HCT116 (cell line): ENCODE data around the gene PHACTR1. TPM values are rescaled to one million over a fixed set of nuclear protein-coding genes. Genes with fewer than 3 reads are reported as not detected.

Experiments
- ATAC-seq: fragments of 200-7000 bp; cut with Tn5 transposase; 2 replicates; pipeline ENCODE4 v1.9.1; 2020; ENCODE audit warnings: mild to moderate bottlenecking, moderate library complexity
- BruUV-seq: library from RNA; stranded (reverse); fragments of 400-500 nt; replicated peaks from 2 replicates; lab custom pipeline; 2021; lab: Mats Ljungman, UMichigan
- CTCF ChIA-PET: fragments of 300-600 bp; sonication (Branson Sonifier 250); formaldehyde crosslinking; loops from one replicate; lab custom pipeline; 2021; ENCODE audit warnings: antibody characterized with exemption; lab: Charles Lee
- POLR2A ChIA-PET: fragments of 300-600, 350-600 bp; sonication (Branson Sonifier 250); formaldehyde crosslinking; loops from one replicate; lab custom pipeline; 2021; ENCODE audit warnings: antibody characterized with exemption; lab: Charles Lee
- RAD21 ChIA-PET, 2 experiments: fragments of 300-600 bp; sonication (Branson Sonifier 250); formaldehyde crosslinking; loops; one replicate each; lab custom pipeline; 2023; ENCODE audit warnings: low total read pairs in 2 of 2; ENCODE audit not compliant: uncharacterized antibody in 2 of 2, unreplicated experiment in 2 of 2, low non-redundant PET in 1 of 2; lab: Charles Lee
- DNase-seq: peaks from one replicate; pipeline ENCODE4 v3.0.0-alpha.2; 2010; ENCODE audit warnings: low read depth, low spot score
- H2AFZ ChIP-seq: fragments of 200-600 bp; shearing (Covaris generic), sonication (generic); 2 replicates; pipeline ENCODE4 v1.6.1; 2017; ENCODE audit warnings: low read depth, mixed run types, mixed read lengths, antibody characterized with exemption, low read length; ENCODE audit not compliant: poor library complexity, severe bottlenecking
- H3K27ac ChIP-seq: 2 replicates; pipeline ENCODE4 v1.5.1; 2012; ENCODE audit warnings: low read depth, low read length
- H3K27me3 ChIP-seq: fragments of 200-600 bp; sonication (generic); 2 replicates; pipeline ENCODE4 v1.6.1; 2016; ENCODE audit warnings: mixed run types, low read length, mixed read lengths; ENCODE audit not compliant: insufficient read depth
- H3K36me3 ChIP-seq, 2 experiments: fragments of 200-500 bp in 1 of 2; fragments of 200-600 bp in 1 of 2; sonication (Bioruptor generic) in 1 of 2; sonication (generic) in 1 of 2; 2 replicates each; pipeline versions ENCODE4 v1.5.1 to v1.6.1; 2014 to 2016; ENCODE audit warnings: low read length in 2 of 2, inconsistent platforms in 1 of 2, mixed read lengths in 1 of 2, mixed run types in 1 of 2; ENCODE audit not compliant: insufficient read depth in 2 of 2, control insufficient read depth in 1 of 2
- H3K4me1 ChIP-seq, 2 experiments: fragments of 200-600 bp in 1 of 2; sonication (generic) in 1 of 2; 2 replicates each; pipeline versions ENCODE4 v1.5.1 to v1.6.1; 2012 to 2017; ENCODE audit warnings: low read length in 2 of 2, inconsistent platforms in 1 of 2, mild to moderate bottlenecking in 1 of 2, mixed read lengths in 1 of 2, mixed run types in 1 of 2, moderate library complexity in 1 of 2; ENCODE audit not compliant: insufficient read depth in 2 of 2, control insufficient read depth in 1 of 2
- H3K4me2 ChIP-seq: fragments of 200-600 bp; sonication (generic); 2 replicates; pipeline ENCODE4 v1.6.1; 2017; ENCODE audit warnings: mixed run types, low read length, mixed read lengths
- H3K4me3 ChIP-seq, 2 experiments: fragments of 200-600 bp in 1 of 2; sonication (generic) in 1 of 2; replicated peaks in 1 of 2; 2 replicates each; pipeline ENCODE4 v1.5.1; 2011 to 2016; ENCODE audit warnings: low read length in 2 of 2, control low read depth in 1 of 2, low read depth in 1 of 2, mild to moderate bottlenecking in 1 of 2, mixed read lengths in 1 of 2, mixed run types in 1 of 2
- H3K79me2 ChIP-seq: fragments of 200-600 bp; sonication (generic); 2 replicates; pipeline ENCODE4 v1.6.1; 2017; ENCODE audit warnings: mild to moderate bottlenecking, mixed run types, low read length, moderate library complexity, mixed read lengths; ENCODE audit not compliant: insufficient read depth
- H3K9ac ChIP-seq: fragments of 200-600 bp; sonication (generic); 2 replicates; pipeline ENCODE4 v1.6.1; 2016; ENCODE audit warnings: low read length, mixed read lengths
- H3K9me2 ChIP-seq: fragments of 200-600 bp; sonication (generic), shearing (Covaris generic); 2 replicates; pipeline ENCODE4 v1.6.1; 2017; ENCODE audit warnings: mixed run types, mild to moderate bottlenecking, moderate library complexity; ENCODE audit not compliant: insufficient read depth
- H3K9me3 ChIP-seq, 2 experiments: fragments of 200-500 bp in 1 of 2; fragments of 200-600 bp in 1 of 2; sonication (Bioruptor generic) in 1 of 2; sonication (generic) in 1 of 2; 2 replicates each; pipeline ENCODE4 v1.6.1; 2014 to 2017; ENCODE audit warnings: low read length in 2 of 2, mixed read lengths in 2 of 2, inconsistent platforms in 1 of 2, low read depth in 1 of 2, mild to moderate bottlenecking in 1 of 2, mixed run types in 1 of 2, moderate library complexity in 1 of 2; ENCODE audit not compliant: control insufficient read depth in 1 of 2, insufficient read depth in 1 of 2
- H4K20me1 ChIP-seq: fragments of 200-600 bp; sonication (generic), shearing (Covaris generic); 2 replicates; pipeline ENCODE4 v1.6.1; 2017; ENCODE audit warnings: mixed run types, mild to moderate bottlenecking, moderate library complexity; ENCODE audit not compliant: insufficient read depth
- ATF3 ChIP-seq: IDR thresholded peaks from 2 replicates; pipeline ENCODE4 v1.6.1; 2012
- CTCF ChIP-seq, 3 experiments: fragments of 200-600 bp in 1 of 3; sonication (generic) in 1 of 3; IDR thresholded peaks in 2 of 3; conservative IDR thresholded peaks in 1 of 3; 2 replicates each; pipeline ENCODE4 v1.5.1; 2012 to 2017; ENCODE audit warnings: low read depth in 2 of 3, low read length in 2 of 3, antibody characterized with exemption in 1 of 3, borderline replicate concordance in 1 of 3, control low read depth in 1 of 3, mild to moderate bottlenecking in 1 of 3, mixed read lengths in 1 of 3, mixed run types in 1 of 3, moderate library complexity in 1 of 3; ENCODE audit not compliant: insufficient read depth in 1 of 3
- EZH2phosphoT487 ChIP-seq: fragments of 200-600 bp; IDR thresholded peaks from 2 replicates; pipeline ENCODE4 v1.6.1; 2018; ENCODE audit warnings: antibody characterized with exemption, borderline replicate concordance
- FOSL1 ChIP-seq: IDR thresholded peaks from 2 replicates; pipeline ENCODE4 v1.6.1; 2012; ENCODE audit warnings: low read depth
- JUND ChIP-seq: IDR thresholded peaks from 2 replicates; pipeline ENCODE4 v1.6.1; 2012
- MAX ChIP-seq: IDR thresholded peaks from 2 replicates; pipeline ENCODE4 v1.6.1; 2012
- POLR2A ChIP-seq: IDR thresholded peaks from 2 replicates; pipeline ENCODE4 v1.7.0; 2011; ENCODE audit warnings: borderline replicate concordance; ENCODE audit not compliant: insufficient read depth, insufficient read length; ENCODE audit errors: extremely low read depth
- POLR2AphosphoS5 ChIP-seq: IDR thresholded peaks from 2 replicates; pipeline ENCODE4 v1.6.1; 2011; ENCODE audit warnings: mild to moderate bottlenecking, low read depth, low read length, moderate library complexity
- REST ChIP-seq: IDR thresholded peaks from 2 replicates; pipeline ENCODE4 v1.6.1; 2012; ENCODE audit warnings: low read depth
- SRF ChIP-seq: IDR thresholded peaks from 2 replicates; pipeline ENCODE4 v1.6.1; 2012; ENCODE audit warnings: low read depth
- ZBTB33 ChIP-seq: IDR thresholded peaks from 2 replicates; pipeline ENCODE4 v1.6.1; 2011; ENCODE audit warnings: mild to moderate bottlenecking, low read length, moderate library complexity; ENCODE audit not compliant: insufficient replicate concordance; ENCODE audit errors: extremely low read depth
- ZFX ChIP-seq: fragments of 450-650 bp; IDR thresholded peaks from 2 replicates; pipeline ENCODE4 v1.6.1; 2017
- intact Hi-C: fragments of 100-400 bp; cut with micrococcal nuclease; formaldehyde crosslinking; loops from 2 replicates; pipeline ENCODE4 v1.10.0; 2022
- total RNA-seq: library from RNA; stranded (reverse); gene quantifications from one replicate; pipeline ENCODE4 v1.2.1, GENCODE V29; 2021; ENCODE audit not compliant: unreplicated experiment

The PHACTR1 gene
- total RNA-seq, 1 experiment from 2014 or later, result 0.17 TPM

GRCh38 chr6:13025893-13026499, 309.4 kb downstream of the PHACTR1 start:
- ChIA-PET CTCF (no interaction called here), POLR2A (no interaction called here), RAD21 (no interaction called here)
- H3K9ac ChIP-seq, result no peak overlapping the region
- no peaks in the 10 kb centered on the region for H3K4me1 ChIP-seq
- no TSS peak for BruUV-seq
- no peak overlapping the region for H3K27ac ChIP-seq
- no peak overlapping the region for H3K4me3 ChIP-seq
- H3K9me2 ChIP-seq, result no peaks in the 10 kb centered on the region
- H4K20me1 ChIP-seq, result no peaks in the 10 kb centered on the region
- DNase-seq (no peak), ATAC-seq (no peak)
- TF ChIP-seq CTCF (IDR thresholded peaks at IDR 0.05 in 2 of 3, conservative IDR thresholded peaks at IDR 0.05 in 1 of 3; ENCODE audit: borderline replicate concordance in 1 of 3, insufficient read depth in 1 of 3, low read depth in 2 of 3, low read length in 2 of 3), result no peak
- no peak for TF ChIP-seq SRF
- intact Hi-C loops, result no loop called here
- no peak overlapping the region for H2AFZ ChIP-seq
- no peaks in the 10 kb centered on the region for H3K36me3 ChIP-seq
- H3K79me2 ChIP-seq, result no peaks in the 10 kb centered on the region
- H3K9me3 ChIP-seq, result no peaks in the 10 kb centered on the region
- peaks cover 71% of the 10 kb centered on the region for H3K27me3 ChIP-seq
- no peak overlapping the region for H3K4me2 ChIP-seq

- Histone ChIP-seq H3K9ac (no peak overlapping the region), H2AFZ (no peak overlapping the region), H3K27me3 (peaks cover 77% of the 10 kb centered on the region), H3K36me3 (no peaks in the 10 kb centered on the region), H3K9me2 (no peaks in the 10 kb centered on the region), H3K9me3 (no peaks in the 10 kb centered on the region), H3K4me2 (no peak overlapping the region), H3K27ac (no peak overlapping the region), H3K79me2 (no peaks in the 10 kb centered on the region), H3K4me1 (no peaks in the 10 kb centered on the region), H3K4me3 (no peak overlapping the region), H4K20me1 (no peaks in the 10 kb centered on the region)
- DNase-seq, result no peak
- intact Hi-C loops, result no loop called here
- ATAC-seq, result no peak
- ChIA-PET RAD21 (no interaction called here), CTCF (no interaction called here), POLR2A (no interaction called here)
- BruUV-seq, result no TSS peak
- no peak for TF ChIP-seq JUND
- TF ChIP-seq ZFX, result no peak
- no peak for TF ChIP-seq FOSL1
- TF ChIP-seq POLR2A, result no peak
- TF ChIP-seq SRF, result no peak
- TF ChIP-seq ATF3, result no peak
- no peak for TF ChIP-seq ZBTB33
- TF ChIP-seq MAX, result no peak
- no peak for TF ChIP-seq REST
- no peak for TF ChIP-seq EZH2phosphoT487
- no peak for TF ChIP-seq POLR2AphosphoS5
Measured at GRCh38 chr6:13026557-13026956, 310.0 kb downstream of the PHACTR1 start.
